H9 (cell line): Measurements from ENCODE around the gene PRDM11. TPM values are rescaled to one million over a fixed set of nuclear protein-coding genes. Genes with fewer than 3 reads are reported as not detected.

Experiments
- DNase-seq: peaks from one replicate; pipeline ENCODE4 v3.0.0-alpha.2; 2017
- H2AFZ ChIP-seq: one replicate; pipeline ENCODE4 v1.6.1; 2013; ENCODE audit warnings: mild to moderate bottlenecking, low read length, control low read depth, moderate library complexity
- H2AK5ac ChIP-seq: 2 replicates; pipeline ENCODE4 v1.6.1; 2013; ENCODE audit warnings: low read length, control low read depth, mixed read lengths; ENCODE audit not compliant: insufficient read length
- H2BK120ac ChIP-seq: one replicate; pipeline ENCODE4 v1.6.1; 2013; ENCODE audit warnings: low read depth, mild to moderate bottlenecking, low read length, control low read depth, inconsistent platforms; ENCODE audit not compliant: poor library complexity, severe bottlenecking
- H2BK12ac ChIP-seq: 2 replicates; pipeline ENCODE4 v1.6.1; 2013; ENCODE audit warnings: low read length, control low read depth, mixed read lengths, low read depth; ENCODE audit not compliant: insufficient read length
- H2BK15ac ChIP-seq: 2 replicates; pipeline ENCODE4 v1.6.1; 2013; ENCODE audit warnings: low read depth, low read length, control low read depth
- H2BK20ac ChIP-seq: one replicate; pipeline ENCODE4 v1.6.1; 2013; ENCODE audit warnings: low read depth, mild to moderate bottlenecking, low read length, control low read depth, inconsistent platforms; ENCODE audit not compliant: poor library complexity, severe bottlenecking
- H2BK5ac ChIP-seq: 2 replicates; pipeline ENCODE4 v1.6.1; 2013; ENCODE audit warnings: low read length, control low read depth, mixed read lengths; ENCODE audit not compliant: insufficient read length
- H3K14ac ChIP-seq: 2 replicates; pipeline ENCODE4 v1.6.1; 2013; ENCODE audit warnings: low read length, control low read depth; ENCODE audit not compliant: insufficient read depth
- H3K18ac ChIP-seq: 2 replicates; pipeline ENCODE4 v1.6.1; 2013; ENCODE audit warnings: low read depth, mild to moderate bottlenecking, mixed read lengths, low read length, control low read depth; ENCODE audit not compliant: insufficient read length
- H3K23ac ChIP-seq: 2 replicates; pipeline ENCODE4 v1.6.1; 2013; ENCODE audit warnings: low read length, control low read depth, mixed read lengths, low read depth; ENCODE audit not compliant: insufficient read length
- H3K23me2 ChIP-seq: 2 replicates; pipeline ENCODE4 v1.6.1; 2013; ENCODE audit warnings: low read depth, mild to moderate bottlenecking, mixed read lengths, low read length, control low read depth; ENCODE audit not compliant: insufficient read length, poor library complexity, severe bottlenecking
- H3K27ac ChIP-seq: 2 replicates; pipeline ENCODE4 v1.5.1; 2013; ENCODE audit warnings: low read length, control low read depth, mixed read lengths, low read depth; ENCODE audit not compliant: insufficient read length
- H3K27me3 ChIP-seq: 2 replicates; pipeline ENCODE4 v1.6.1; 2013; ENCODE audit warnings: low read length, control low read depth, inconsistent platforms; ENCODE audit not compliant: insufficient read depth
- H3K4ac ChIP-seq: 2 replicates; pipeline ENCODE4 v1.6.1; 2013; ENCODE audit warnings: low read depth, mild to moderate bottlenecking, control low read depth, inconsistent platforms, low read length, moderate library complexity
- H3K4me1 ChIP-seq: 2 replicates; pipeline ENCODE4 v1.6.1; 2013; ENCODE audit warnings: low read length, control low read depth, inconsistent platforms; ENCODE audit not compliant: insufficient read depth
- H3K4me2 ChIP-seq: 2 replicates; pipeline ENCODE4 v1.6.1; 2013; ENCODE audit warnings: low read length, control low read depth, mixed read lengths; ENCODE audit not compliant: insufficient read length, insufficient read depth
- H3K56ac ChIP-seq: 2 replicates; pipeline ENCODE4 v1.6.1; 2013; ENCODE audit warnings: low read depth, mild to moderate bottlenecking, mixed read lengths, low read length, control low read depth; ENCODE audit not compliant: insufficient read length
- H3K79me1 ChIP-seq: 2 replicates; pipeline ENCODE4 v1.6.1; 2013; ENCODE audit warnings: low read depth, mild to moderate bottlenecking, moderate library complexity, low read length, control low read depth, inconsistent platforms; ENCODE audit not compliant: insufficient read depth, poor library complexity, severe bottlenecking
- H3K79me2 ChIP-seq: 2 replicates; pipeline ENCODE4 v1.6.1; 2013; ENCODE audit warnings: low read length, control low read depth, inconsistent platforms; ENCODE audit not compliant: insufficient read depth
- H3K9ac ChIP-seq: 2 replicates; pipeline ENCODE4 v1.6.1; 2013; ENCODE audit warnings: low read length, control low read depth, mixed read lengths; ENCODE audit not compliant: insufficient read length; ENCODE audit errors: extremely low read depth
- H3K9me3 ChIP-seq: one replicate; pipeline ENCODE4 v1.6.1; 2013; ENCODE audit warnings: low read depth, low read length, inconsistent platforms; ENCODE audit not compliant: control insufficient read depth
- H3T11ph ChIP-seq: one replicate; pipeline ENCODE4 v1.6.1; 2013; ENCODE audit warnings: mild to moderate bottlenecking, low read length, control low read depth, inconsistent platforms
- H4K20me1 ChIP-seq: one replicate; pipeline ENCODE4 v1.6.1; 2013; ENCODE audit not compliant: control insufficient read depth, insufficient read length, insufficient read depth
- H4K5ac ChIP-seq: 2 replicates; pipeline ENCODE4 v1.6.1; 2013; ENCODE audit warnings: low read depth, mild to moderate bottlenecking, mixed read lengths, low read length, control low read depth; ENCODE audit not compliant: insufficient read length
- H4K8ac ChIP-seq: replicated peaks from 2 replicates; pipeline ENCODE4 v1.6.1; 2013; ENCODE audit warnings: low read length, control low read depth, mixed read lengths, low read depth; ENCODE audit not compliant: insufficient read length
- H4K91ac ChIP-seq: 2 replicates; pipeline ENCODE4 v1.6.1; 2013; ENCODE audit warnings: low read depth, mild to moderate bottlenecking, moderate library complexity, mixed read lengths, low read length, control low read depth; ENCODE audit not compliant: insufficient read length
- H3K27ac Mint-ChIP-seq, 3 experiments: 2 replicates in 2 of 3; 3 replicates in 1 of 3; pipeline ENCODE4 v1.8.0; 2020 to 2021; ENCODE audit warnings: mixed read lengths in 3 of 3, mild to moderate bottlenecking in 1 of 3, moderate library complexity in 1 of 3
- H3K27me3 Mint-ChIP-seq: 2 replicates; pipeline ENCODE4 v1.8.0; 2021; ENCODE audit warnings: low read depth, mild to moderate bottlenecking, moderate library complexity, mixed read lengths
- H3K36me3 Mint-ChIP-seq, 3 experiments: 2 replicates in 2 of 3; 3 replicates in 1 of 3; pipeline ENCODE4 v1.8.0; 2020 to 2021; ENCODE audit warnings: low read depth in 3 of 3, mixed read lengths in 3 of 3; ENCODE audit not compliant: insufficient read depth in 1 of 3
- H3K4me1 Mint-ChIP-seq, 2 experiments: 2 replicates each; pipeline ENCODE4 v1.8.0; 2020; ENCODE audit warnings: mixed read lengths in 2 of 2
- H3K4me3 Mint-ChIP-seq, 2 experiments: 2 replicates in 1 of 2; 3 replicates in 1 of 2; pipeline ENCODE4 v1.8.0; 2020 to 2021; ENCODE audit warnings: mild to moderate bottlenecking in 2 of 2, mixed read lengths in 2 of 2, moderate library complexity in 1 of 2
- H3K9me3 Mint-ChIP-seq, 2 experiments: 2 replicates in 1 of 2; 3 replicates in 1 of 2; pipeline ENCODE4 v1.8.0; 2020; ENCODE audit warnings: mild to moderate bottlenecking in 2 of 2, mixed read lengths in 2 of 2, moderate library complexity in 1 of 2
- WGBS: extraction: QIAGEN DNeasy Blood & Tissue Kit; methylation state at CpG from one replicate; pipeline ENCODE4 v1.1.7; 2013; ENCODE audit warnings: missing lambda C conversion rate, low lambda C conversion rate, mixed read lengths; ENCODE audit not compliant: insufficient read length; ENCODE audit errors: extremely low coverage; 5-methylcytosine and 5-hydroxymethylcytosine counted together
- total RNA-seq: library from RNA; stranded (reverse); gene quantifications from 2 replicates; pipeline ENCODE4 v1.2.1, GENCODE V29; 2021
- TF ChIP-seq, protein P1 (sequence below): fragments of 200-600 bp; sonication (generic); conservative IDR thresholded peaks from 3 replicates; pipeline ENCODE4 v1.8.0; 2021; ENCODE audit warnings: antibody characterized with exemption, mild to moderate bottlenecking

Gene PRDM11
- total RNA-seq, 1 experiment from 2014 or later, result 11.5 TPM

DNA sequence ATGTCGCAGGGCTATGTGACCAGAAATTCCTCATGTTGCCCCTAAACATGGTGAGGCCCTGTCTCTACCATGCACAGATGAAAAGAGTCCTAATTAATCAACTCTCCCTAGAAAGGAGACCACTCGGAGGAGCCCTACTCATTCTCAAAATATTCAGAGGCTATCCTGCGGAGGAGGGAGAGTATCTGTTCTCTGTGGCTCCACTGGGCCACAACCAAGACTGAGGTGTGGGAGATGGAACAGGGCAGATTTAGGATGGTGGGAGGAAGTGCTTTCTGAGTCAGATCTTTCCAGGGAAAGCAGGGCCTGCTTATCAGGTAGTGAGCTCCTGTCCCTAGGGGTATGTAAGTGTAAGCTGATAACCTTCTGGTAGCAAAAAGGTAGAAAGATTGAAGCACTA, 37.0 kb upstream of the PRDM11 start:
- no peak overlapping the region for H3K56ac ChIP-seq
- no peak overlapping the region for H2AFZ ChIP-seq
- H3K27me3 ChIP-seq, result no peaks in the 10 kb centered on the region
- no peak overlapping the region for H3K23ac ChIP-seq
- no peaks in the 10 kb centered on the region for H3K9me3 ChIP-seq
- DNase-seq, result no peak
- no peak overlapping the region for H4K8ac ChIP-seq
- H2BK120ac ChIP-seq, result no peak overlapping the region
- H3K4me3 Mint-ChIP-seq, result no peak overlapping the region
- no peak overlapping the region for H3K9ac ChIP-seq
- H3K4me1 Mint-ChIP-seq, result peaks cover 0 to 3% of the 10 kb centered on the region in 2 experiments; a peak in 2 of 4 replicates
- no peak overlapping the region for H3K4me2 ChIP-seq
- H4K20me1 ChIP-seq, result no peaks in the 10 kb centered on the region
- H3K23me2 ChIP-seq, result no peaks in the 10 kb centered on the region
- no peak overlapping the region for H2BK12ac ChIP-seq
- TF ChIP-seq, protein P1, sequence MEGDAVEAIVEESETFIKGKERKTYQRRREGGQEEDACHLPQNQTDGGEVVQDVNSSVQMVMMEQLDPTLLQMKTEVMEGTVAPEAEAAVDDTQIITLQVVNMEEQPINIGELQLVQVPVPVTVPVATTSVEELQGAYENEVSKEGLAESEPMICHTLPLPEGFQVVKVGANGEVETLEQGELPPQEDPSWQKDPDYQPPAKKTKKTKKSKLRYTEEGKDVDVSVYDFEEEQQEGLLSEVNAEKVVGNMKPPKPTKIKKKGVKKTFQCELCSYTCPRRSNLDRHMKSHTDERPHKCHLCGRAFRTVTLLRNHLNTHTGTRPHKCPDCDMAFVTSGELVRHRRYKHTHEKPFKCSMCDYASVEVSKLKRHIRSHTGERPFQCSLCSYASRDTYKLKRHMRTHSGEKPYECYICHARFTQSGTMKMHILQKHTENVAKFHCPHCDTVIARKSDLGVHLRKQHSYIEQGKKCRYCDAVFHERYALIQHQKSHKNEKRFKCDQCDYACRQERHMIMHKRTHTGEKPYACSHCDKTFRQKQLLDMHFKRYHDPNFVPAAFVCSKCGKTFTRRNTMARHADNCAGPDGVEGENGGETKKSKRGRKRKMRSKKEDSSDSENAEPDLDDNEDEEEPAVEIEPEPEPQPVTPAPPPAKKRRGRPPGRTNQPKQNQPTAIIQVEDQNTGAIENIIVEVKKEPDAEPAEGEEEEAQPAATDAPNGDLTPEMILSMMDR, result no peak
- no peak overlapping the region for H2BK20ac ChIP-seq
- no peak overlapping the region for H2BK15ac ChIP-seq
- no peak overlapping the region for H3K27ac ChIP-seq
- H3K9me3 Mint-ChIP-seq, result no peaks in the 10 kb centered on the region; a peak in 1 of 5 replicates
- H3K36me3 Mint-ChIP-seq, result no peaks in the 10 kb centered on the region; a peak in 1 of 7 replicates
- H4K91ac ChIP-seq, result no peak overlapping the region
- no peak overlapping the region for H2BK5ac ChIP-seq
- H3K18ac ChIP-seq, result no peak overlapping the region
- no peak overlapping the region for H3K14ac ChIP-seq
- H3K4me1 ChIP-seq, result no peaks in the 10 kb centered on the region
- WGBS, result no CpG with 5 or more reads among the region's 3 CpGs
- no peak overlapping the region for H3K27ac Mint-ChIP-seq
- no peak overlapping the region for H3K4ac ChIP-seq
- H3T11ph ChIP-seq, result no peak overlapping the region
- no peaks in the 10 kb centered on the region for H3K79me1 ChIP-seq
- no peak overlapping the region for H4K5ac ChIP-seq
- H3K27me3 Mint-ChIP-seq, result peaks cover 18% of the 10 kb centered on the region
- no peak overlapping the region for H2AK5ac ChIP-seq
- H3K79me2 ChIP-seq, result no peaks in the 10 kb centered on the region
